Measurements from ENCODE around the gene HOMER2. TPM values are rescaled to one million over a fixed set of nuclear protein-coding genes. Genes with fewer than 3 reads are reported as not detected.

The HOMER2 gene
- total and polyA plus RNA-seq, 9 of the 15 experiments (the other 6 are each of a cell fraction or from before 2014, with no cell fraction given) = 0.13 to 0.47 (median 0.29) TPM; not detected in 1

GRCh38 chr15:82931221-82931620 is 21.3 kb downstream of the HOMER2 start:
- no TSS peak for BruUV-seq (replicated peaks)
- intact Hi-C loops (cut with micrococcal nuclease) (no loop called here), in situ Hi-C loops (cut with MboI) (no loop called here)
- 0% methylated on average over 1 of the region's 3 CpGs for WGBS (ENCODE audit: insufficient coverage, low coverage, missing lambda C conversion rate)
- H4K20me1 ChIP-seq (replicated peaks; ENCODE audit: control insufficient read depth, insufficient read depth, low read length) = no peaks in the 10 kb centered on the region
- no peaks in the 10 kb centered on the region for H3K9me3 ChIP-seq (replicated peaks; ENCODE audit: control insufficient read depth, insufficient read depth, low read depth, low read length)
- no peaks in the 10 kb centered on the region for H3K36me3 ChIP-seq (ENCODE audit: control insufficient read depth, insufficient read depth, low read length)
- no peak for FAIRE-seq
- no peak overlapping the region for H3K9ac ChIP-seq (ENCODE audit: insufficient read depth in 1 of 2, low read depth in 2 of 2, low read length in 2 of 2)
- ChIA-PET POLR2A (interaction anchor here (0.9 kb wide), 1 partner anchor 9 kb away, joined by 3 read pairs; no protein-coding TSS in a partner anchor), CTCF (ENCODE audit: low intra/inter-chr PET ratio) (interaction anchor here (0.7 kb wide), 1 partner anchor 312 kb away, joined by 3 read pairs; no protein-coding TSS in a partner anchor)
- H3K9me1 ChIP-seq (ENCODE audit: control insufficient read depth, insufficient read depth, low read length) = no peaks in the 10 kb centered on the region
- no peaks in the 10 kb centered on the region for H3K79me2 ChIP-seq (ENCODE audit: control insufficient read depth, insufficient read depth, low read length)
- TF ChIP-seq TAF9B (IDR thresholded peaks at IDR 0.05; ENCODE audit: partially characterized antibody) = no peak
- no peak for TF ChIP-seq TEAD2 (tag; IDR thresholded peaks at IDR 0.05)
- TF ChIP-seq GTF2E2 (tag; IDR thresholded peaks at IDR 0.05) = no peak
- TF ChIP-seq KAT7 (CRISPR knock-in tag; IDR thresholded peaks at IDR 0.05; ENCODE audit: borderline replicate concordance) = no peak
- TF ChIP-seq MEF2D (tag; conservative IDR thresholded peaks at IDR 0.05; ENCODE audit: low read depth) = no peak
- no peak for TF ChIP-seq BRCA1 (IDR thresholded peaks at IDR 0.05)
- no peak for TF ChIP-seq BRCA1 (CRISPR knock-in tag; IDR thresholded peaks at IDR 0.05)
- no peak for TF ChIP-seq TCF7 (IDR thresholded peaks at IDR 0.05; ENCODE audit: borderline replicate concordance)
- TF ChIP-seq ATF4 (CRISPR knock-in tag; IDR thresholded peaks at IDR 0.05) = no peak
- no peak for TF ChIP-seq ZNF175 (CRISPR knock-in tag; IDR thresholded peaks at IDR 0.05; ENCODE audit: low read depth)
- TF ChIP-seq ZNF436 (CRISPR knock-in tag; IDR thresholded peaks at IDR 0.05) = no peak
- TF ChIP-seq ZNF24 (IDR thresholded peaks at IDR 0.05) = no peak
- TF ChIP-seq MAFG (tag; conservative IDR thresholded peaks at IDR 0.05) = no peak
- TF ChIP-seq HDGF (IDR thresholded peaks at IDR 0.05) = no peak
- TF ChIP-seq ZNF583 (CRISPR knock-in tag; IDR thresholded peaks at IDR 0.05) = no peak
- TF ChIP-seq MEIS2 (IDR thresholded peaks at IDR 0.05; ENCODE audit: partially characterized antibody) = no peak
- TF ChIP-seq SRF (CRISPR knock-in tag; IDR thresholded peaks at IDR 0.05) = no peak
- no peak for TF ChIP-seq ZNF584 (CRISPR knock-in tag; IDR thresholded peaks at IDR 0.05; ENCODE audit: low read depth)
- H3K4me2 ChIP-seq (ENCODE audit: insufficient read depth, low read length) = no peak overlapping the region
- H3K27me3 ChIP-seq (ENCODE audit: control insufficient read depth in 2 of 2, insufficient read depth in 2 of 2, low read length in 2 of 2) = peaks cover 35 to 72% of the 10 kb centered on the region in 2 experiments
- no peak for DNase-seq (ENCODE audit: extremely low read depth in 1 of 4, low spot score in 3 of 4)
- no peak for ATAC-seq
- no peaks in the 10 kb centered on the region for H3K4me1 ChIP-seq (replicated peaks in 1 of 2; ENCODE audit: control insufficient read depth in 2 of 2, insufficient read depth in 2 of 2, low read length in 2 of 2)
- H3K4me3 ChIP-seq = no peak overlapping the region
- H3K27ac ChIP-seq (ENCODE audit: extremely low read depth, low read depth, low read length) = no peak overlapping the region
- no peak overlapping the region for H2AFZ ChIP-seq (ENCODE audit: low read depth, low read length)

Data from K562 (cell line).